Measurements from ENCODE around the gene MYOF. TPM values are rescaled to one million over a fixed set of nuclear protein-coding genes. Genes with fewer than 3 reads are reported as not detected.

The MYOF gene
- total and polyA plus RNA-seq, 8 donors: 5.0 to 111 (median 36.0) TPM

- Histone ChIP-seq H3K36me3 (peaks cover 0 to 4% (median 0%) of the 10 kb centered on the region in 4 donors), H3K27me3 (no peaks in the 10 kb centered on the region), H3K4me1 (peaks cover 34 to 85% (median 74%) of the 10 kb centered on the region in 4 donors), H3K27ac (peak overlapping the region; percentile 50 to 97 (median 93)), H3K4me3 (no peak overlapping the region), H3K9me3 (no peaks in the 10 kb centered on the region)
- TF ChIP-seq CTCF (IDR thresholded peaks at IDR 0.05) (no peak), POLR2A (IDR thresholded peaks at IDR 0.05) (no peak), POLR2AphosphoS5 (IDR thresholded peaks at IDR 0.05) (peak in 1 of 3 donors; percentile 14), EP300 (IDR thresholded peaks at IDR 0.05) (no peak)
- intact Hi-C loops (cut with DNase I; ENCODE audit: low total_unique reads): no loop called here
- peak in 1 of 2 donors; percentile 64 for DNase-seq
- 56 to 70% (median 68%) methylated on average over 5 of the region's 5 CpGs for WGBS, 5 donors
Observed at GRCh38 chr10:93435621-93436397, 46.3 kb downstream of the MYOF start.

GRCh38 chr10:93434991-93435491 is 47.1 kb downstream of the MYOF start:
- WGBS, 5 donors: 74 to 83% (median 76%) methylated on average over 6 of the region's 6 CpGs
- TF ChIP-seq POLR2A (IDR thresholded peaks at IDR 0.05): no peak
- TF ChIP-seq CTCF (IDR thresholded peaks at IDR 0.05): no peak
- no peak for TF ChIP-seq POLR2AphosphoS5 (IDR thresholded peaks at IDR 0.05)
- no peak for TF ChIP-seq EP300 (IDR thresholded peaks at IDR 0.05)
- no peak for DNase-seq
- intact Hi-C loops (cut with DNase I; ENCODE audit: low total_unique reads): no loop called here
- peaks cover 31 to 77% (median 68%) of the 10 kb centered on the region in 4 donors for H3K4me1 ChIP-seq
- no peaks in the 10 kb centered on the region for H3K9me3 ChIP-seq
- peak overlapping the region in 4 of 5 donors; percentile 91 to 97 (median 95) for H3K27ac ChIP-seq
- H3K27me3 ChIP-seq: no peaks in the 10 kb centered on the region
- no peak overlapping the region for H3K4me3 ChIP-seq
- H3K36me3 ChIP-seq: peaks cover 0 to 7% (median 0%) of the 10 kb centered on the region in 4 donors

GRCh38 chr10:93431361-93431760 is 50.8 kb downstream of the MYOF start:
- intact Hi-C loops (cut with DNase I; ENCODE audit: low total_unique reads): no loop called here
- Histone ChIP-seq H3K27me3 (no peaks in the 10 kb centered on the region), H3K4me3 (no peak overlapping the region), H3K27ac (peak overlapping the region in 1 of 5 donors; percentile 48), H3K4me1 (peaks cover 9 to 55% (median 41%) of the 10 kb centered on the region in 4 donors), H3K36me3 (peaks cover 0 to 9% (median 0%) of the 10 kb centered on the region in 4 donors), H3K9me3 (no peaks in the 10 kb centered on the region)
- no peak for TF ChIP-seq POLR2AphosphoS5 (IDR thresholded peaks at IDR 0.05)
- no peak for TF ChIP-seq EP300 (IDR thresholded peaks at IDR 0.05)
- no peak for TF ChIP-seq POLR2A (IDR thresholded peaks at IDR 0.05)
- TF ChIP-seq CTCF (IDR thresholded peaks at IDR 0.05): no peak
- no peak for DNase-seq
- 82 to 91% (median 86%) methylated on average over 4 of the region's 4 CpGs for WGBS, 5 donors

GRCh38 chr10:93425861-93426260 is 56.3 kb downstream of the MYOF start:
- intact Hi-C loops (cut with DNase I; ENCODE audit: low total_unique reads): no loop called here
- peaks cover 5 to 24% (median 18%) of the 10 kb centered on the region in 4 donors for H3K36me3 ChIP-seq
- no peaks in the 10 kb centered on the region for H3K9me3 ChIP-seq
- TF ChIP-seq POLR2AphosphoS5 (IDR thresholded peaks at IDR 0.05) (no peak), CTCF (IDR thresholded peaks at IDR 0.05) (no peak), POLR2A (IDR thresholded peaks at IDR 0.05) (no peak), EP300 (IDR thresholded peaks at IDR 0.05) (no peak)
- no peaks in the 10 kb centered on the region for H3K27me3 ChIP-seq
- no peak for DNase-seq
- H3K4me3 ChIP-seq: no peak overlapping the region
- WGBS, 5 donors: 85 to 91% (median 86%) methylated on average over 6 of the region's 6 CpGs
- H3K4me1 ChIP-seq: peaks cover 15 to 31% (median 23%) of the 10 kb centered on the region in 4 donors
- H3K27ac ChIP-seq: peak overlapping the region in 4 of 5 donors; percentile 18 to 55 (median 42)

All from stomach (tissue), 9 donors.